ENCODE data around the gene PCYOX1L. TPM values are rescaled to one million over a fixed set of nuclear protein-coding genes. Genes with fewer than 3 reads are reported as not detected.

PCYOX1L gene
- total and polyA plus RNA-seq, 2 of the 8 experiments (the other 6 are each of a cell fraction or from before 2014, with no cell fraction given), result 6.8 to 17.2 TPM

- H2AFZ ChIP-seq (ENCODE audit: low read length), result no peak overlapping the region
- no peaks in the 10 kb centered on the region for H3K79me1 ChIP-seq (ENCODE audit: low read depth, low read length)
- no peaks in the 10 kb centered on the region for H3K79me2 ChIP-seq (ENCODE audit: control insufficient read depth in 1 of 2, insufficient read depth in 2 of 2, low read length in 2 of 2)
- H3K27me3 ChIP-seq (replicated peaks in 1 of 4; ENCODE audit: control insufficient read depth in 3 of 4, extremely low read depth in 1 of 4, insufficient read depth in 3 of 4, low read length in 3 of 4), result no peaks in the 10 kb centered on the region; a peak in 1 of 7 replicates
- H4K5ac ChIP-seq (ENCODE audit: insufficient read length, low read depth, low read length), result no peak overlapping the region
- DNase-seq (ENCODE audit: low read depth in 1 of 2, low spot score in 2 of 2) (no peak), FAIRE-seq (no peak)
- no peak overlapping the region for H3K23ac ChIP-seq (ENCODE audit: insufficient read length)
- H2BK12ac ChIP-seq (ENCODE audit: low read depth, low read length), result no peak overlapping the region
- H2BK5ac ChIP-seq (ENCODE audit: low read depth, low read length), result no peak overlapping the region
- no peak overlapping the region for H2BK20ac ChIP-seq (ENCODE audit: low read length)
- H3K4ac ChIP-seq (replicated peaks; ENCODE audit: insufficient read length, low read depth, low read length), result no peak overlapping the region
- no peak for TF ChIP-seq EZH2 (IDR thresholded peaks at IDR 0.05; ENCODE audit: low read depth, low read length, severe bottlenecking)
- TF ChIP-seq SIX5 (IDR thresholded peaks at IDR 0.05; ENCODE audit: low read depth, low read length), result peak; percentile 63
- no peak for TF ChIP-seq CTBP2 (IDR thresholded peaks at IDR 0.05; ENCODE audit: borderline replicate concordance, insufficient read depth, insufficient read length, low read length)
- no peak for TF ChIP-seq RFX5 (IDR thresholded peaks at IDR 0.05; ENCODE audit: borderline replicate concordance, low read depth, low read length)
- no peak overlapping the region for H3K27ac ChIP-seq (ENCODE audit: low read depth, low read length)
- H3K4me1 ChIP-seq (replicated peaks in 1 of 4; ENCODE audit: control insufficient read depth in 3 of 4, insufficient read depth in 4 of 4, low read length in 3 of 4), result no peaks in the 10 kb centered on the region; a peak in 1 of 7 replicates
- no peak overlapping the region for H3K4me3 ChIP-seq (ENCODE audit: extremely low read depth in 1 of 4, insufficient read depth in 2 of 4, low read depth in 3 of 4, low read length in 4 of 4)
- H2BK15ac ChIP-seq (ENCODE audit: low read length), result no peak overlapping the region
- no peak overlapping the region for H3K14ac ChIP-seq (ENCODE audit: insufficient read length)
- no peaks in the 10 kb centered on the region for H3K36me3 ChIP-seq (ENCODE audit: control insufficient read depth in 2 of 4, insufficient read depth in 4 of 4, low read length in 3 of 4)
- no peaks in the 10 kb centered on the region for H3K9me3 ChIP-seq (ENCODE audit: insufficient read depth in 2 of 2, low read depth in 1 of 2, low read length in 1 of 2)
- H3K23me2 ChIP-seq (ENCODE audit: low read depth, low read length), result no peaks in the 10 kb centered on the region; the same call in 1 of the 2 replicates
- no peaks in the 10 kb centered on the region for H4K20me1 ChIP-seq (replicated peaks in 1 of 2; ENCODE audit: control insufficient read depth in 1 of 2, insufficient read depth in 2 of 2, low read length in 2 of 2)
- ChIA-PET POLR2A (ENCODE audit: partially characterized antibody) (interaction anchor here (0.9 kb wide), 1 partner anchor 14 kb away, joined by 3 read pairs; no protein-coding TSS in a partner anchor), CTCF (ENCODE audit: partially characterized antibody) (interaction anchor here (0.9 to 3.6 kb wide), 12 partner anchors 9 to 219 kb away, joined by 3 to 33 read pairs (median 6); no protein-coding TSS in a partner anchor)
- H3K9ac ChIP-seq (replicated peaks in 1 of 4; ENCODE audit: extremely low read depth in 1 of 4, low read depth in 3 of 4, low read length in 3 of 4), result no peak overlapping the region
- H3K56ac ChIP-seq (replicated peaks; ENCODE audit: insufficient read length, low read depth, low read length), result no peak overlapping the region
- no peak overlapping the region for H4K91ac ChIP-seq (replicated peaks; ENCODE audit: insufficient read length, low read length)
- H2AK5ac ChIP-seq (ENCODE audit: low read depth, low read length), result no peak overlapping the region
- no peak overlapping the region for H4K8ac ChIP-seq (ENCODE audit: extremely low read depth, insufficient read depth, low read length)
- H2BK120ac ChIP-seq (replicated peaks; ENCODE audit: low read depth, low read length), result no peak overlapping the region
- H3K18ac ChIP-seq (ENCODE audit: extremely low read depth, low read length), result no peak overlapping the region
- no peak overlapping the region for H3K4me2 ChIP-seq (ENCODE audit: insufficient read depth in 1 of 2, low read depth in 2 of 2, low read length in 2 of 2)
These were observed 41.9 kb downstream of the PCYOX1L start for GRCh38 chr5:149399775-149400174.
